Fibroblast of lung (primary cell): ENCODE data around the gene CMTM4. TPM values are rescaled to one million over a fixed set of nuclear protein-coding genes. Genes with fewer than 3 reads are reported as not detected.

Source experiments
- DNase-seq, 2 donors: peaks; one replicate each; pipeline versions ENCODE4 v3.0.0 to v3.0.0-alpha.2; 2010; ENCODE audit warnings: low read depth in 2 of 2
- H2AFZ ChIP-seq: 2 replicates; pipeline ENCODE4 v1.5.1; 2012; ENCODE audit warnings: low read length, control low read depth, inconsistent platforms
- H3K27ac ChIP-seq: 2 replicates; pipeline ENCODE4 v1.5.1; 2011; ENCODE audit warnings: low read length, control low read depth; ENCODE audit not compliant: insufficient read depth
- H3K27me3 ChIP-seq: 2 replicates; pipeline ENCODE4 v1.5.1; 2011; ENCODE audit warnings: mild to moderate bottlenecking, low read length; ENCODE audit not compliant: control insufficient read depth, insufficient read depth
- H3K36me3 ChIP-seq: 2 replicates; pipeline ENCODE4 v1.5.1; 2011; ENCODE audit warnings: low read length; ENCODE audit not compliant: control insufficient read depth, insufficient read depth
- H3K4me1 ChIP-seq: 2 replicates; pipeline ENCODE4 v1.5.1; 2011; ENCODE audit warnings: low read length; ENCODE audit not compliant: control insufficient read depth, insufficient read depth; ENCODE audit errors: extremely low read depth
- H3K4me2 ChIP-seq: 2 replicates; pipeline ENCODE4 v1.5.1; 2011; ENCODE audit warnings: low read length, control low read depth; ENCODE audit not compliant: insufficient read depth; ENCODE audit errors: extremely low read depth
- H3K4me3 ChIP-seq, 4 experiments: fragments of 200-600 bp in 1 of 4; sonication (generic) in 1 of 4; replicated peaks in 1 of 4; 2 replicates each; pipeline ENCODE4 v1.5.1; 2011 to 2016; ENCODE audit warnings: low read length in 4 of 4, low read depth in 3 of 4, mild to moderate bottlenecking in 3 of 4, control low read depth in 2 of 4, inconsistent platforms in 1 of 4, mixed read lengths in 1 of 4; ENCODE audit not compliant: insufficient read depth in 1 of 4; ENCODE audit errors: control extremely low read depth in 1 of 4
- H3K79me2 ChIP-seq: 2 replicates; pipeline ENCODE4 v1.5.1; 2012; ENCODE audit warnings: mild to moderate bottlenecking, low read length, inconsistent platforms; ENCODE audit not compliant: control insufficient read depth, insufficient read depth
- H3K9ac ChIP-seq: 2 replicates; pipeline ENCODE4 v1.5.1; 2011; ENCODE audit warnings: mild to moderate bottlenecking, low read length, control low read depth; ENCODE audit not compliant: insufficient read depth
- H3K9me3 ChIP-seq: 2 replicates; pipeline ENCODE4 v1.5.1; 2012; ENCODE audit warnings: low read depth, low read length; ENCODE audit not compliant: control insufficient read depth, insufficient read depth
- H4K20me1 ChIP-seq: 2 replicates; pipeline ENCODE4 v1.5.1; 2011; ENCODE audit warnings: low read length; ENCODE audit not compliant: control insufficient read depth, insufficient read depth; ENCODE audit errors: extremely low read depth
- EZH2 ChIP-seq: IDR thresholded peaks from 2 replicates; pipeline ENCODE4 v1.5.1; 2012; ENCODE audit warnings: low read length, control low read depth, mild to moderate bottlenecking; ENCODE audit errors: missing control alignments
- polyA plus RNA-seq, 2 donors: library from polyadenylated mRNA; depleted of rRNA in 1 of 2; stranded (reverse) in 1 of 2; unstranded in 1 of 2; fragments of >200 nt; gene quantifications; 2 replicates each; pipeline ENCODE4 v1.2.1, GENCODE V29; 2011 to 2012; ENCODE audit warnings: missing spikeins in 1 of 2
- total RNA-seq: library from RNA; depleted of rRNA; stranded (reverse); fragments of >200 nt; gene quantifications from 2 replicates; pipeline ENCODE4 v1.2.1, GENCODE V29; 2014
- TF ChIP-seq, protein P1 (sequence below), 2 donors: IDR thresholded peaks in 1 of 2; conservative IDR thresholded peaks in 1 of 2; 1 replicate in 1 of 2; 2 replicates in 1 of 2; pipeline ENCODE4 v1.5.1; 2011 to 2012; ENCODE audit warnings: low read length in 2 of 2, control low read depth in 1 of 2, inconsistent platforms in 1 of 2, low read depth in 1 of 2, mild to moderate bottlenecking in 1 of 2

Gene CMTM4
- total and polyA plus RNA-seq, 2 donors (not counting 1 experiment from before 2014, with no cell fraction given), result 10.2 to 12.8 TPM

DNA sequence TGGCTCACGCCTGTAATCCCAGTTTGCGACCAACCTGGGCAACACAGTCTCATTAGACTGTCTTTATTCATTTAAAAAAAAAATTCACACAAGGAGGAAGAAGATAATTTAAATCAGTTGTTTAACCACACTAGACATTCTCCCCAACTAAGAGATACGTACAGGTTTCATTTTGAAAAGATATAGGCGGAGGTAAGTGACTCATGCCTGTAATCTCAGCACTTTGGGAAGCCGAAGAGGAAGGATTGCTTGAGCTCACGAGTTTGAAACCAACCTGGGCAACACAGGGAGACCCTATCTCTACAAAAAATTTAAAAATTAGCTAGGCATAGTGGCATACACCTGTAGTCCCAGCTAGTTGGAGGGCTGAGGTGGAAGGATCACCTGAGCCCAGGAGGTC lies 5.3 kb downstream of the CMTM4 start:
- no peak for DNase-seq
- no peaks in the 10 kb centered on the region for H3K27me3 ChIP-seq
- H4K20me1 ChIP-seq, result no peaks in the 10 kb centered on the region
- H3K4me2 ChIP-seq, result no peak overlapping the region
- no peaks in the 10 kb centered on the region for H3K79me2 ChIP-seq
- H3K9ac ChIP-seq, result no peak overlapping the region
- no peaks in the 10 kb centered on the region for H3K4me1 ChIP-seq
- no peaks in the 10 kb centered on the region for H3K36me3 ChIP-seq
- no peaks in the 10 kb centered on the region for H3K9me3 ChIP-seq
- TF ChIP-seq, protein P1, sequence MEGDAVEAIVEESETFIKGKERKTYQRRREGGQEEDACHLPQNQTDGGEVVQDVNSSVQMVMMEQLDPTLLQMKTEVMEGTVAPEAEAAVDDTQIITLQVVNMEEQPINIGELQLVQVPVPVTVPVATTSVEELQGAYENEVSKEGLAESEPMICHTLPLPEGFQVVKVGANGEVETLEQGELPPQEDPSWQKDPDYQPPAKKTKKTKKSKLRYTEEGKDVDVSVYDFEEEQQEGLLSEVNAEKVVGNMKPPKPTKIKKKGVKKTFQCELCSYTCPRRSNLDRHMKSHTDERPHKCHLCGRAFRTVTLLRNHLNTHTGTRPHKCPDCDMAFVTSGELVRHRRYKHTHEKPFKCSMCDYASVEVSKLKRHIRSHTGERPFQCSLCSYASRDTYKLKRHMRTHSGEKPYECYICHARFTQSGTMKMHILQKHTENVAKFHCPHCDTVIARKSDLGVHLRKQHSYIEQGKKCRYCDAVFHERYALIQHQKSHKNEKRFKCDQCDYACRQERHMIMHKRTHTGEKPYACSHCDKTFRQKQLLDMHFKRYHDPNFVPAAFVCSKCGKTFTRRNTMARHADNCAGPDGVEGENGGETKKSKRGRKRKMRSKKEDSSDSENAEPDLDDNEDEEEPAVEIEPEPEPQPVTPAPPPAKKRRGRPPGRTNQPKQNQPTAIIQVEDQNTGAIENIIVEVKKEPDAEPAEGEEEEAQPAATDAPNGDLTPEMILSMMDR (conservative IDR thresholded peaks at IDR 0.05 in 1 of 2, IDR thresholded peaks at IDR 0.05 in 1 of 2; ENCODE audit: low read depth in 1 of 2, low read length in 2 of 2), result no peak
- TF ChIP-seq EZH2, result no peak
- H3K27ac ChIP-seq, result no peak overlapping the region
- H3K4me3 ChIP-seq, result no peak overlapping the region
- H2AFZ ChIP-seq, result no peak overlapping the region

DNA sequence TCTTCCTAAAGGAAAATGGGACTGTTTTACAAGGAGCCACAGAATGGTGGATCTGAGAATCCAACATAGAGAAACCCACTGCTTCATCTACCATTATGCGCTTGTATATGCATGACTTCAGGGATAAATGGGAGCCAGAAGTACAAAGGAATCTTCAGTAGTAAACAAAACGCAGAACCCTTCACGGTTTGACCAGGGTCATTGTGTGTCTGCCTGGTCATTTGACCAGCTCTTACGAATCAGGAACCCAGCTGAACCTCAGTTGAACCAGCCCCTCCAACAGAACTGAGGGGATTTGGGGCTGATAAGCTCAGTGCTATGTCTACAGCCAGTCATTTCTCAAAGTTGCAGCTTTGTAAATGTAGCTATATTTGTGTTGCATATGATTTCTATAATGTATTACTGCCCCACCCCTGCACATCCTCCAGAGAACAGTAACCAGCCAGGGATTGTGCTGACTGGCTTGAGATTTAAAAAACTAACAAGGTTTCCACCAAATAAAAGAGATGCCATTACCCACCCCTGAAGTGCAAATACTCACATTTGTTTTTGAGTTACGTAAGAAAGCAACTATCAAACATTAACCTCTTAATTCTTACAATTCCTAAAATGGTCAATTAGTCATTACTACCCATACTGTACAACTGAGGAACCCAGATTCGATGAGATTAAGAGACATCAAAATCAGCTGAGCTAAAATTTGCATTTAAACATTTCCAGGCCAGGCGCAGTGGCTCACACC lies 6.3 kb downstream of the CMTM4 start:
- Histone ChIP-seq H3K4me1 (no peaks in the 10 kb centered on the region), H3K4me3 (no peak overlapping the region), H3K27ac (no peak overlapping the region), H3K9me3 (no peaks in the 10 kb centered on the region), H2AFZ (no peak overlapping the region), H3K9ac (no peak overlapping the region), H3K4me2 (no peak overlapping the region), H4K20me1 (no peaks in the 10 kb centered on the region), H3K79me2 (no peaks in the 10 kb centered on the region), H3K36me3 (no peaks in the 10 kb centered on the region), H3K27me3 (no peaks in the 10 kb centered on the region)
- no peak for DNase-seq
- TF ChIP-seq EZH2, result no peak
- TF ChIP-seq, protein P1 (conservative IDR thresholded peaks at IDR 0.05 in 1 of 2, IDR thresholded peaks at IDR 0.05 in 1 of 2; ENCODE audit: low read depth in 1 of 2, low read length in 2 of 2), result no peak

DNA sequence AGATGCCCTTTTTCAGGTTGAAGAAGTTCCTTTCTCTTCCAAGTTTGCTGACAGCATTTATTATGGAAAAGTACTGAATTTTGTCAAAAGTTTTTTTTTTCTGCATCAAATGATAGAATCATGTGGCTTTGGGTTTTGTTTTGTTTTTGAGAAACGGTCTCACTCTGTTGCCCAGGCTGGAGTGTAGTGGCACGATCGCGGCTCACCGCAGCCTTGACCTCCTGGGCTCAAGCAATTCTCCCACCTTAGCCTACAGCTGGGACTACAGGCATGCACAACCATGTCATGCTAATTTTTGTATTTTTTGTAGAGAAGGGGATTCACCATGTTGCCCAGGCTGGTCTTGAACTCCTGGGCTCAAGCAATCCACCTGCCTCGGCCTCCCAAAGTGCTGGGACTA lies 7.3 kb downstream of the CMTM4 start:
- Histone ChIP-seq H3K4me2 (no peak overlapping the region), H3K79me2 (no peaks in the 10 kb centered on the region)

More for the DNA sequence above, 7.3 kb downstream of the CMTM4 start:
- TF ChIP-seq EZH2, result no peak
- TF ChIP-seq, protein P1 (conservative IDR thresholded peaks at IDR 0.05 in 1 of 2, IDR thresholded peaks at IDR 0.05 in 1 of 2; ENCODE audit: low read depth in 1 of 2, low read length in 2 of 2), result no peak
- H3K27ac ChIP-seq, result no peak overlapping the region
- H3K9ac ChIP-seq, result no peak overlapping the region
- no peak overlapping the region for H2AFZ ChIP-seq
- no peaks in the 10 kb centered on the region for H3K36me3 ChIP-seq
- H3K9me3 ChIP-seq, result no peaks in the 10 kb centered on the region
- DNase-seq, result no peak
- H3K27me3 ChIP-seq, result no peaks in the 10 kb centered on the region
- no peaks in the 10 kb centered on the region for H4K20me1 ChIP-seq
- H3K4me3 ChIP-seq, result no peak overlapping the region
- no peaks in the 10 kb centered on the region for H3K4me1 ChIP-seq
